NCI-H1694 treated with DMSO at 0.1 percent for 48 hours (cell line): Measurements from ENCODE around the gene RAP1A.

ENCODE experiments used
- DNase-seq: peaks from one replicate; lab custom pipeline; 2025; lab: John Stamatoyannopoulos, UW

RAP1A gene

GRCh38 chr1:111619635-111620440 is at the start of gene RAP1A:
TSS of gene RAP1A (plus strand) at chr1:111619789. CDS start at chr1:111691361, 71,572 bp downstream.
- DNase-seq = peak; percentile 78

GRCh38 chr1:111569913-111570312 is 49.7 kb upstream of the RAP1A start:
- DNase-seq = no peak

- no peak for DNase-seq
Measured at GRCh38 chr1:111570781-111571181, 48.8 kb upstream of the RAP1A start.

GRCh38 chr1:111571239-111571638 is 48.4 kb upstream of the RAP1A start:
- no peak for DNase-seq

GRCh38 chr1:111571987-111572386 is 47.6 kb upstream of the RAP1A start:
- no peak for DNase-seq

- no peak for DNase-seq
Measured at GRCh38 chr1:111576547-111576946, 43.0 kb upstream of the RAP1A start.

- no peak for DNase-seq
Measured at GRCh38 chr1:111577814-111578213, 41.8 kb upstream of the RAP1A start.

GRCh38 chr1:111581166-111581565 is 38.4 kb upstream of the RAP1A start:
- no peak for DNase-seq

GRCh38 chr1:111582016-111582415 is 37.6 kb upstream of the RAP1A start:
- no peak for DNase-seq

- DNase-seq = no peak
Measured at GRCh38 chr1:111582644-111583618, 36.7 kb upstream of the RAP1A start.

GRCh38 chr1:111585447-111586086 is 34.0 kb upstream of the RAP1A start:
- DNase-seq = no peak

- no peak for DNase-seq
Measured at GRCh38 chr1:111586112-111586511, 33.5 kb upstream of the RAP1A start.

- DNase-seq = no peak
Measured at GRCh38 chr1:111587509-111588174, 31.9 kb upstream of the RAP1A start.

GRCh38 chr1:111591937-111592336 is 27.7 kb upstream of the RAP1A start:
- DNase-seq = no peak

- no peak for DNase-seq
Measured at GRCh38 chr1:111592389-111593361, 26.9 kb upstream of the RAP1A start.

GRCh38 chr1:111593403-111594305 is 25.9 kb upstream of the RAP1A start:
- no peak for DNase-seq

- no peak for DNase-seq
Measured at GRCh38 chr1:111594306-111594693, 25.3 kb upstream of the RAP1A start.

- DNase-seq = no peak
Measured at GRCh38 chr1:111595807-111596206, 23.8 kb upstream of the RAP1A start.

- DNase-seq = no peak
Measured at GRCh38 chr1:111596499-111596898, 23.1 kb upstream of the RAP1A start.

- no peak for DNase-seq
Measured at GRCh38 chr1:111597426-111597825, 22.2 kb upstream of the RAP1A start.
